ENCODE measurements around the gene AATF. TPM values are rescaled to one million over a fixed set of nuclear protein-coding genes. Genes with fewer than 3 reads are reported as not detected.

Gene AATF
- total and polyA plus RNA-seq, 2 of the 8 experiments (the other 6 are each of a cell fraction or from before 2014, with no cell fraction given), result 20.1 to 62.8 TPM

DNA sequence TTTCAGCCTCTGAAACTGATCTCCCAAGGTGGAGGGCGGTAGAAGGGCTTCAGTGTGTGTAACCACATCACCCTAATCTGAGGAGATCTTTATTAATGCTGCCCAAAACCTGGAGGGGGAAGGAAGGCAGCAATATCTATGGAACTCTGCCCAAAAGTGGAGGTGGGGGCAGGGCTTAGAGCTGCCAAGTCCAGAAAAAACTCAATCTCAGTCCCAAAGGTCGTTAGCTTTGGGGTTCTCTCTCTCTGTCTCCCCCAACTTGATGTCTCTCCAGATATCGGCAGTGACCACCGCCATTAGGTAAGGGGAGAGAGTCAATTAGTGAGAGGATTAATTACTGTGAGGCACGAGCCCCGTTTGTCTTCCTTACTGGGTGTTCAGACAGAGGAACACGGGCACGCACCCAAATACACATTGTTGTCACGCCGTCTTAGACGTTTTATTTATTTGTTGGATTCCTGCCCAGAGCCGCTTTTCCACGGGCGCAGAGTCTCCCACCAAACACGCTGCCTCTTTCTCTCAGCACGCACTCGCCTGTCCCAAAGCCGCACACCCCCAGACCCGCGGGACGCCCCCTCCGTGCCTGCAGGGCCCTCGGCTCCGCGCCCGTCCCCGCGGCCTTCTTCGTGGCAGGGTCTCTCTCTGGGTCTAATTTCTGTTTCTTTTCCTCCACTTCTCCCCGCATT, 16.9 kb upstream of the AATF start (continued):
- TF ChIP-seq RAD21 (IDR thresholded peaks at IDR 0.05 in 1 of 2, conservative IDR thresholded peaks at IDR 0.05 in 1 of 2; ENCODE audit: low read depth in 2 of 2, low read length in 2 of 2) (no peak), SP1 (IDR thresholded peaks at IDR 0.05; ENCODE audit: low read depth, low read length) (no peak), NANOG (IDR thresholded peaks at IDR 0.05; ENCODE audit: insufficient read depth, low read depth, low read length, poor library complexity, severe bottlenecking) (no peak), SAP30 (IDR thresholded peaks at IDR 0.05; ENCODE audit: insufficient read depth, insufficient replicate concordance, low read length) (no peak), GTF2F1 (IDR thresholded peaks at IDR 0.05; ENCODE audit: borderline replicate concordance, low read depth, low read length) (no peak), MAFK (IDR thresholded peaks at IDR 0.05; ENCODE audit: low read depth, low read length) (no peak), EZH2 (IDR thresholded peaks at IDR 0.05; ENCODE audit: low read depth, low read length, severe bottlenecking) (peak; percentile 95)
- TF ChIP-seq, protein P1, sequence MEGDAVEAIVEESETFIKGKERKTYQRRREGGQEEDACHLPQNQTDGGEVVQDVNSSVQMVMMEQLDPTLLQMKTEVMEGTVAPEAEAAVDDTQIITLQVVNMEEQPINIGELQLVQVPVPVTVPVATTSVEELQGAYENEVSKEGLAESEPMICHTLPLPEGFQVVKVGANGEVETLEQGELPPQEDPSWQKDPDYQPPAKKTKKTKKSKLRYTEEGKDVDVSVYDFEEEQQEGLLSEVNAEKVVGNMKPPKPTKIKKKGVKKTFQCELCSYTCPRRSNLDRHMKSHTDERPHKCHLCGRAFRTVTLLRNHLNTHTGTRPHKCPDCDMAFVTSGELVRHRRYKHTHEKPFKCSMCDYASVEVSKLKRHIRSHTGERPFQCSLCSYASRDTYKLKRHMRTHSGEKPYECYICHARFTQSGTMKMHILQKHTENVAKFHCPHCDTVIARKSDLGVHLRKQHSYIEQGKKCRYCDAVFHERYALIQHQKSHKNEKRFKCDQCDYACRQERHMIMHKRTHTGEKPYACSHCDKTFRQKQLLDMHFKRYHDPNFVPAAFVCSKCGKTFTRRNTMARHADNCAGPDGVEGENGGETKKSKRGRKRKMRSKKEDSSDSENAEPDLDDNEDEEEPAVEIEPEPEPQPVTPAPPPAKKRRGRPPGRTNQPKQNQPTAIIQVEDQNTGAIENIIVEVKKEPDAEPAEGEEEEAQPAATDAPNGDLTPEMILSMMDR (IDR thresholded peaks at IDR 0.05; ENCODE audit: control extremely low read depth in 1 of 3, insufficient read depth in 1 of 3, low read depth in 1 of 3, low read length in 3 of 3), result no peak
- TF ChIP-seq, protein P2, sequence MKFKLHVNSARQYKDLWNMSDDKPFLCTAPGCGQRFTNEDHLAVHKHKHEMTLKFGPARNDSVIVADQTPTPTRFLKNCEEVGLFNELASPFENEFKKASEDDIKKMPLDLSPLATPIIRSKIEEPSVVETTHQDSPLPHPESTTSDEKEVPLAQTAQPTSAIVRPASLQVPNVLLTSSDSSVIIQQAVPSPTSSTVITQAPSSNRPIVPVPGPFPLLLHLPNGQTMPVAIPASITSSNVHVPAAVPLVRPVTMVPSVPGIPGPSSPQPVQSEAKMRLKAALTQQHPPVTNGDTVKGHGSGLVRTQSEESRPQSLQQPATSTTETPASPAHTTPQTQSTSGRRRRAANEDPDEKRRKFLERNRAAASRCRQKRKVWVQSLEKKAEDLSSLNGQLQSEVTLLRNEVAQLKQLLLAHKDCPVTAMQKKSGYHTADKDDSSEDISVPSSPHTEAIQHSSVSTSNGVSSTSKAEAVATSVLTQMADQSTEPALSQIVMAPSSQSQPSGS (IDR thresholded peaks at IDR 0.05; ENCODE audit: low read length), result no peak

All from H1 (cell line).